ENCODE data around the gene RPL37A. TPM values are rescaled to one million over a fixed set of nuclear protein-coding genes. Genes with fewer than 3 reads are reported as not detected.
A peak's percentile ranks its signal among the peaks of the same experiment; 100 is the strongest.

Gene RPL37A
- total and polyA plus RNA-seq, 12 donors: 673 to 4,521 (median 2,299) TPM

DNA sequence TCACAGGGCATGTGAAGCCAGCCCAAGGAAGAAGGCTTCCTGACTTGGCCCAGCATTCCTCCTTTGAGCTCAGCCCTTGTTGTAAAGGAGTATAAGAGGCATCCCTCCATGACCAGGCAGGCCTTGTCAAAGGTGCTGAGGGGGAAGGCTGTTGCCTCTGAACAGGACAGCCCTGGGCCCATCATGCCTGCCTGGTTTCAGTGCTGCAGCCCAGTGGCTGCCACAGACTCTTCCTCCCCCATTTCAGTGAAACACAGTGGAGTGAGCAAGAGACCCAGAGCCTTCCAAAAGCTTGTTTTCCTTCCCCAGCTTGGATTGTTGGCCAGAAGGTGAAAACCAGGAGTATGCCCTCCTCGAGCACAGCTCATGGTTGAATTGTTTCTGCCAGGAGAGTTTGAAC, 19.9 kb upstream of the RPL37A start:
- Histone ChIP-seq H3K4me1 (replicated peaks in 1 of 2) (no peaks in the 10 kb centered on the region), H3K27me3 (no peaks in the 10 kb centered on the region), H3K27ac (no peak overlapping the region), H3K9me3 (replicated peaks in 1 of 3) (no peaks in the 10 kb centered on the region), H3K4me3 (no peak overlapping the region), H3K36me3 (replicated peaks in 1 of 2) (peaks cover 0 to 43% of the 10 kb centered on the region in 2 donors)
- WGBS, 4 donors: 87 to 100% (median 92%) methylated on average over 1 of the region's 1 CpG
- DNase-seq: no peak
- TF ChIP-seq POLR2A (IDR thresholded peaks at IDR 0.05): no peak
- TF ChIP-seq, protein P1, sequence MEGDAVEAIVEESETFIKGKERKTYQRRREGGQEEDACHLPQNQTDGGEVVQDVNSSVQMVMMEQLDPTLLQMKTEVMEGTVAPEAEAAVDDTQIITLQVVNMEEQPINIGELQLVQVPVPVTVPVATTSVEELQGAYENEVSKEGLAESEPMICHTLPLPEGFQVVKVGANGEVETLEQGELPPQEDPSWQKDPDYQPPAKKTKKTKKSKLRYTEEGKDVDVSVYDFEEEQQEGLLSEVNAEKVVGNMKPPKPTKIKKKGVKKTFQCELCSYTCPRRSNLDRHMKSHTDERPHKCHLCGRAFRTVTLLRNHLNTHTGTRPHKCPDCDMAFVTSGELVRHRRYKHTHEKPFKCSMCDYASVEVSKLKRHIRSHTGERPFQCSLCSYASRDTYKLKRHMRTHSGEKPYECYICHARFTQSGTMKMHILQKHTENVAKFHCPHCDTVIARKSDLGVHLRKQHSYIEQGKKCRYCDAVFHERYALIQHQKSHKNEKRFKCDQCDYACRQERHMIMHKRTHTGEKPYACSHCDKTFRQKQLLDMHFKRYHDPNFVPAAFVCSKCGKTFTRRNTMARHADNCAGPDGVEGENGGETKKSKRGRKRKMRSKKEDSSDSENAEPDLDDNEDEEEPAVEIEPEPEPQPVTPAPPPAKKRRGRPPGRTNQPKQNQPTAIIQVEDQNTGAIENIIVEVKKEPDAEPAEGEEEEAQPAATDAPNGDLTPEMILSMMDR (IDR thresholded peaks at IDR 0.05): no peak
- intact Hi-C loops (cut with DNase I): no loop called here

DNA sequence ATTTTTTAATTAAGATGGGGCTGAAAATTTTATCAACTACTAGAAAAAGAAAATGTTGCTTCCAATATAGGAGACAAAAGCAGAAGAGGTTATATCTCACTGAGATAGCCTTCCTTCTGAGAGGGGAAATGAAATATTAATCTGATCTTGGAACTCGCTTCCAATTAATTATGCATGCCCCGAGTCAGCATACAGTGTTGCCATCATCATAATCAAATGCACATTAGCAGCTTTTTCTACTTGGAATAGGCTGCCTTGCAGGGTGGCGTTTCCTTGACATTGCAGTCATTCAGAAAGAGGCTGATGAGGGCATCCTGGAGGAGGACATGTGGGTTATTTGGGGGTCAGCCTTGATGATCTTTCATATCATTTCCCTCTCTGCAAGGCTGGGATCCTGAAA, 18.4 kb upstream of the RPL37A start:
- H3K36me3 ChIP-seq (replicated peaks in 1 of 2): peaks cover 0 to 43% of the 10 kb centered on the region in 2 donors
- WGBS, 4 donors: 83 to 89% (median 85%) methylated on average over 3 of the region's 3 CpGs
- no peak for DNase-seq
- no peaks in the 10 kb centered on the region for H3K27me3 ChIP-seq
- H3K4me3 ChIP-seq: no peak overlapping the region
- no peak for TF ChIP-seq POLR2A (IDR thresholded peaks at IDR 0.05)
- TF ChIP-seq, protein P1 (IDR thresholded peaks at IDR 0.05): no peak
- intact Hi-C loops (cut with DNase I): no loop called here
- no peaks in the 10 kb centered on the region for H3K4me1 ChIP-seq (replicated peaks in 1 of 2)
- no peak overlapping the region for H3K27ac ChIP-seq
- no peaks in the 10 kb centered on the region for H3K9me3 ChIP-seq (replicated peaks in 1 of 3)

DNA sequence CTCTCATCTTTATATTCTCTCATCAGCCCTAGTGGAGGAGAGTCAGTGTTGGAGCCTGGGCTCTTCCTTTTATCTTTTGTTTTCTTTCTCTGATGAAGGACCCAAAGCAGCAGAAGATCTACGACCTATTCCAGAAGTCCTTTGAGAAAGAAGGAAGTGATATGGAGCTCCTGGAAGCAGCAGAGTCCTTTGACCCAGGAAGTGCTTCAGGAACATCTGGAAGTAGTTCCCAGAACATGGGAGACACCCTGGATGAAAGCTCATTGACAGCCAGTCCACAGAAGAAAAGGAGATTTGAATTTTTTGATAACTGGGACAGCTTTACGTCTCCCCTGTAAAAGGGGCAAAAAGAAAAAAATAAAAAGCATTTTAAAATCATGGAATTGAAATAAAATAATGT, 16.0 kb upstream of the RPL37A start:
- H3K4me1 ChIP-seq (replicated peaks in 1 of 2): no peaks in the 10 kb centered on the region
- WGBS, 4 donors: 80 to 93% (median 90%) methylated on average over 2 of the region's 2 CpGs
- H3K9me3 ChIP-seq (replicated peaks in 1 of 3): no peaks in the 10 kb centered on the region
- no peak overlapping the region for H3K27ac ChIP-seq
- H3K36me3 ChIP-seq (replicated peaks in 1 of 2): peaks cover 0 to 39% of the 10 kb centered on the region in 2 donors
- no peak for DNase-seq
- TF ChIP-seq, protein P1 (IDR thresholded peaks at IDR 0.05): no peak
- no peak for TF ChIP-seq POLR2A (IDR thresholded peaks at IDR 0.05)
- no peak overlapping the region for H3K4me3 ChIP-seq
- intact Hi-C loops (cut with DNase I): no loop called here
- no peaks in the 10 kb centered on the region for H3K27me3 ChIP-seq

DNA sequence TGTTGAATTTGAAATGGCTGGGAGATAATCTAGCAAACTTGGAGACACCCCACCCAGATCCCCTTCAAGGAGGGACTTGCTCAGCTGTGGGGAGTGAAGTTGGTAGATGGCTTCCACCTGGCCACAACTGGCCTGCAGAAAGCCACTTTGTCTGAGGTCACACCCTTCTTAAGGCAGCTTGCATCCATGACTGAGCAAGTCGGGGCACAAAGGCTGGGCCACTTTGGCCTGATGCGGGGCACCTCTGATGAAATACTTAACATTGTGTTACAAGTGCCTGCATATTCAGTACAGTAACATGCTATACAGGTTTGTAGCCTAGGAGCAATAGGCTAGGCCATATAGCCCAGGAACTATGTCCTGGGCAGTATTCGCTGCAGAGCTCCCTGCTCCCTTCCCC, 13.4 kb upstream of the RPL37A start:
- WGBS, 4 donors: 82 to 89% (median 83%) methylated on average over 3 of the region's 3 CpGs
- Histone ChIP-seq H3K4me3 (no peak overlapping the region), H3K36me3 (replicated peaks in 1 of 2) (peaks cover 0 to 15% of the 10 kb centered on the region in 2 donors), H3K27me3 (no peaks in the 10 kb centered on the region), H3K4me1 (replicated peaks in 1 of 2) (peaks cover 0 to 3% of the 10 kb centered on the region in 2 donors), H3K27ac (peak overlapping the region in 1 of 5 donors; percentile 23), H3K9me3 (replicated peaks in 1 of 3) (no peaks in the 10 kb centered on the region)
- DNase-seq: no peak
- no peak for TF ChIP-seq POLR2A (IDR thresholded peaks at IDR 0.05)
- TF ChIP-seq, protein P1 (IDR thresholded peaks at IDR 0.05): no peak
- intact Hi-C loops (cut with DNase I): no loop called here

All from adrenal gland (tissue), 12 donors.